Measurements from ENCODE around the gene HADHB.
"Not testable (repeated sequence)": the region's sequence is repeated elsewhere in the genome, so short reads cannot be mapped to it uniquely, and the experiment has no call there.

The HADHB gene

DNA sequence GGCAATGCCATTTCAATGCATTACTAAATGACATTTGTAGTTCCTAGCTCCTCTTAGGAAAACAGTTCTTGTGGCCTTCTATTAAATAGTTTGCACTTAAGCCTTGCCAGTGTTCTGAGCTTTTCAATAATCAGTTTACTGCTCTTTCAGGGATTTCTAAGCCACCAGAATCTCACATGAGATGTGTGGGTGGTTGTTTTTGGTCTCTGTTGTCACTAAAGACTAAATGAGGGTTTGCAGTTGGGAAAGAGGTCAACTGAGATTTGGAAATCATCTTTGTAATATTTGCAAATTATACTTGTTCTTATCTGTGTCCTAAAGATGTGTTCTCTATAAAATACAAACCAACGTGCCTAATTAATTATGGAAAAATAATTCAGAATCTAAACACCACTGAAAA, 45.3 kb downstream of the HADHB start:
- FAIRE-seq (no peak), DNase-seq (ENCODE audit: extremely low spot score, insufficient read length, low read depth) (no peak)

DNA sequence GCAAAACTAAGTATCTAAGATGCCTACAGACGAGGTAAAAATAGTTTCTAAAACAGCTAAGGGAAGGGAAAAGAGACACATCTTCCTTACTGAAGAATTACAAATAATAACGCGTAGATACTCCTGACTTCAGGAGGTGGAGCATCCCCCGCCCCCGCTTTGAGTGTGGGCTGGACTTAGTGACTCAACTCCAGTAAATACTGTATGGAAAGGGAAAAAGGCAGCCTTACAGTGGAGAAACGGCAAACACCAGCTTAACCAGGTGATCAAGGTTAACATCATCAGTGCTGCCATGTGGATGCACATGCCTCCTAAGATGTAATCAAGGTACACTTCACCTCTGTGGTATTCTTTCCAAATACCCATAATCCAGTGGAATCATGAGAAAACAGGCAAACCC, 47.9 kb downstream of the HADHB start:
- FAIRE-seq (no peak), DNase-seq (ENCODE audit: extremely low spot score, insufficient read length, low read depth) (no peak)

- DNase-seq (ENCODE audit: extremely low spot score, insufficient read length, low read depth) = no peak
- no peak for FAIRE-seq
These were observed 50.8 kb downstream of the HADHB start for GRCh38 chr2:26295511-26295910.

GRCh38 chr2:26297061-26297460, 52.3 kb downstream of the HADHB start:
- no peak for FAIRE-seq
- no peak for DNase-seq (ENCODE audit: extremely low spot score, insufficient read length, low read depth)

DNA sequence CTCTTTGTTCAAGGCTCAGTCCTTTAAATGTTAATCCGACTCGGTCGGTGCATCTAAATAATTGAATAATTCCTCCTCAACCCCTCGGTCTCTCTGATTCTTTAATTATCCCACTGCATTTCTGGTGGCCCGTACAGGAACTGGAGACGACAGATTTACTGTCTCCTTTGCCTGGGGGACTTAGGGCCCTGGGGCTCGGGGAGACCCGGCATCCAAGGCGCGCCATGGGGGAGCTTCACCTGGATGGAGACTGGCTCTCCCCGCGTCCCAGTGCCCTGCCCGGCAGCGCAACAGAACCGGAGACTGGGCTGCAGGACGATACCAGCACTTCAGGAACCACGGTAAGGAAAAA, 53.5 kb downstream of the HADHB start:
- FAIRE-seq = no peak

GRCh38 chr2:26298638-26299393, 54.1 kb downstream of the HADHB start:
- DNase-seq (ENCODE audit: extremely low spot score, insufficient read length, low read depth) (no peak), FAIRE-seq (peak; percentile 62)

More for the DNA sequence above, 53.5 kb downstream of the HADHB start:
- no peak for DNase-seq (ENCODE audit: extremely low spot score, insufficient read length, low read depth)

- DNase-seq (ENCODE audit: extremely low spot score, insufficient read length, low read depth) = no peak
- FAIRE-seq = peak; percentile 59
These were observed 54.8 kb downstream of the HADHB start for GRCh38 chr2:26299471-26300101.

DNA sequence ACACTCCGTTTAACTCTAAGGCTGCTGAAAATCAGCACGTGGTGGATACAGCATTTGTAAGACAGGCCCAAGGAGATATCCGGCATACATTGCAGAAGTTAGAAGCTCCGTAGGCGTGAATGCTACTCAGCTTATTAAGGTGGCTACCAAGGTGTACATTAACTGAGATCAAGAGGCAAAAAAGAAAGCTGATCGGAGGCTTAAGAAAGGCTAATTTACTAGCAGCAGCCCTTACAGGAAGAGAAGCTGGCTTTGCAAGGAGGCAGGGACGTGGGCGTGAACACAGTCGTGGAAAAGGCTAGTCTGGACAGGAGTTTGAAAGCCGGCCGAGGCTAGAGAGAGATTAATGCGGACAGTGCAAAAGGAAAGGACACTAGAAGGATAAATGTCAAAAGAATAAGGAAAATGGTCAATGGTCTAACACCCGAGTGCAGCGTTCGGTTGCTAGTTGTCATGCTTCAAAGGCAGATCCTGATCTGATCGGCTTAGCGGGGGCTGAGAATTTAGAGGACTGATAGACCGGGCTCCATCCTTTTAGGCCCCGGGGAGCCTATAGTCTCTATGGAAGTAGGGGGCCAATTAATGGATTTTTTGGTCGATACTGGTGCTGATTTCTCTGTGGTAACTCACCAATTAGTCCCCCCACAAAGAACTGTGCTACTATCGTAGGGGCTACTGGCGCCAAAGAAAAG, 55.6 kb downstream of the HADHB start:
- peak; percentile 51 for FAIRE-seq
- DNase-seq (ENCODE audit: extremely low spot score, insufficient read length, low read depth) = no peak

DNA sequence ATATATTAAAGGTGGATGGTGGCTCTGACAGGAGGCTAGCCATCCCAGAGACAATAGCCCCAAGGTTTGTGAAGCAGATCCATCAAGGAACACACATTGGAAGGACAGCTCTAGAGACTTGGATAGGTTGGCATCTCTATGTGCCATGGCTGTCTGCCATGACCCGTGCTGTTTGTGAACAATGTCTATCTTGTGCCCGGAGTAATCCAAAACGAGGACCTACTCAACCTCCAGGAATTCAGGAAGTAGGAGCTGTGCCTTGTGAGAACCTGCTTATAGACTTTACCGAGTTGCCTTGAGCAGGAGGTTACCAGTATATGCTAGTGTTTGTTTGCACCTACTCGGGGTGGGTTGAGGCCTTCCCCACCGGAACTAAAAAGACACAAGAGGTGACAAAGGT, 58.1 kb downstream of the HADHB start:
- no peak for FAIRE-seq

DNA sequence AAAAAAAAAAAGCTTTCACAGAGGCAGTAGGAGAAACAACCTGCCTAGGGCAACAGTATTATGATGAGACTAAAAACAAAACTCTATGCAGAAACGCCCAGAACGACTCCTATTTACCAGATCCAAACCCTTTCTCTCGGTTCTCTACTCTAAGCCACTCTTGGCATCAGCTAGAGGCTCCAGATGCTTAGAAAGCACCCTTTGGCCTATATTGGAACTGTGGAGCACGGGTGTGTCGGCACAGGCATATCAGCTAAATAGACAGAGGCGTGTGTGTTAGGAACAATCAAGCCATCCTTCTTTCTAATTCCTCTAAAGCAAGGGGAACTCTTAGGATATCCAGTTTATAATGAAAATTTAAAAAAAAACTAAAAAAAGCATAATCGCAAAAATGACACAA, 60.4 kb downstream of the HADHB start:
- FAIRE-seq; DNase-seq (ENCODE audit: extremely low spot score, insufficient read length, low read depth): not testable (repeated sequence)

More for the DNA sequence above, 58.1 kb downstream of the HADHB start:
- no peak for DNase-seq (ENCODE audit: extremely low spot score, insufficient read length, low read depth)

- FAIRE-seq (no peak), DNase-seq (ENCODE audit: extremely low spot score, insufficient read length, low read depth) (no peak)
These were observed 60.8 kb downstream of the HADHB start for GRCh38 chr2:26305540-26305939.

GRCh38 chr2:26309921-26310320, 65.2 kb downstream of the HADHB start:
- FAIRE-seq (no peak), DNase-seq (ENCODE audit: extremely low spot score, insufficient read length, low read depth) (no peak)

GRCh38 chr2:26312471-26312870, 67.7 kb downstream of the HADHB start:
- DNase-seq (ENCODE audit: extremely low spot score, insufficient read length, low read depth) (no peak), FAIRE-seq (no peak)

- FAIRE-seq (no peak), DNase-seq (ENCODE audit: extremely low spot score, insufficient read length, low read depth) (no peak)
These were observed 68.7 kb downstream of the HADHB start for GRCh38 chr2:26313446-26313845.

DNA sequence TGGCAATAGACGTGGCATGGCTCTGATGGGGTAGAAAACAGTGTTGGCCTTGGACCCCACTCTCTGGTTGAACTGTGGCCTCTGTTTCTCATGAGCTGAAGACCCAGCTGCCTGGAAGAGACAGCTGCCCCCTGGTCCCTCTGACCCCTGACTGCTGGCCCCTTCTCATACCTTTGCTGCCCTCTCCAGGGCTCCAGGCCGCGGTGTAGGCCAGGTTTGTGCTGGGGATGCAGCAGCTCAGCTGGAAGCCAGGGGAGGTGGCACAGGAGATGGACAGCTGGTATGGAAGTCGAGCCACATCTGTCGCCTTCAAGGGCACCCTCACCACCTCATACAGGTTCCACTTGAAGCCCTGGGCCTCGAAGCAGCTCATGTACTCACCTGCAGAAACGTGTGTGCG, 69.5 kb downstream of the HADHB start:
- DNase-seq (ENCODE audit: extremely low spot score, insufficient read length, low read depth) (no peak), FAIRE-seq (no peak)

- DNase-seq (ENCODE audit: extremely low spot score, insufficient read length, low read depth) (no peak), FAIRE-seq (peak; percentile 42)
These were observed 71.3 kb downstream of the HADHB start for GRCh38 chr2:26316041-26316440.

GRCh38 chr2:26316845-26317244, 72.1 kb downstream of the HADHB start:
- DNase-seq (ENCODE audit: extremely low spot score, insufficient read length, low read depth) (no peak), FAIRE-seq (no peak)

- FAIRE-seq (no peak), DNase-seq (ENCODE audit: extremely low spot score, insufficient read length, low read depth) (no peak)
These were observed 72.8 kb downstream of the HADHB start for GRCh38 chr2:26317377-26318105.

DNA sequence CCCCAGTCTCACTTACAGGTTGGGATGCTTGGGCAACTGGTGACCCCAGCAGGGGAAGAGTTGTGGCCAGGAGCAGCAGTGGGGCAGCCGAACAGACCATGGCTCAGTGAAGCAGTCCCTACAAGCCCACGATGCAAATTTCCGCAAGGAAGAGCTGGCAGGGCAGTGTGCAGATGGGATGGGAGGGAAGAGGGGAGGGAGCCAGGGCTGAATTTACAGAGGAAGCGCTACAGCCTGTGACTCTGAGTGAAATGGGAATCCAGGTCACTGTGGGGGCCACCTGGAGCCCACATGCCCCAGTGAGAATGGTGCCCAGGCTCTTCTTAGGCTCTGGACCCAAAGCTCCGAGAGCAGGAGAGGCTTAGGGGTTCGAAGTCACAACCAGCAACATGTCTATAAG, 74.2 kb downstream of the HADHB start:
- no peak for FAIRE-seq
- no peak for DNase-seq (ENCODE audit: extremely low spot score, insufficient read length, low read depth)

GRCh38 chr2:26324479-26324878, 79.7 kb downstream of the HADHB start:
- DNase-seq (ENCODE audit: extremely low spot score, insufficient read length, low read depth); FAIRE-seq: not testable (repeated sequence)

- FAIRE-seq (no peak), DNase-seq (ENCODE audit: extremely low spot score, insufficient read length, low read depth) (no peak)
These were observed 80.2 kb downstream of the HADHB start for GRCh38 chr2:26324903-26325302.
